ENCODE measurements around the gene TMEM8B.

The TMEM8B gene

DNA sequence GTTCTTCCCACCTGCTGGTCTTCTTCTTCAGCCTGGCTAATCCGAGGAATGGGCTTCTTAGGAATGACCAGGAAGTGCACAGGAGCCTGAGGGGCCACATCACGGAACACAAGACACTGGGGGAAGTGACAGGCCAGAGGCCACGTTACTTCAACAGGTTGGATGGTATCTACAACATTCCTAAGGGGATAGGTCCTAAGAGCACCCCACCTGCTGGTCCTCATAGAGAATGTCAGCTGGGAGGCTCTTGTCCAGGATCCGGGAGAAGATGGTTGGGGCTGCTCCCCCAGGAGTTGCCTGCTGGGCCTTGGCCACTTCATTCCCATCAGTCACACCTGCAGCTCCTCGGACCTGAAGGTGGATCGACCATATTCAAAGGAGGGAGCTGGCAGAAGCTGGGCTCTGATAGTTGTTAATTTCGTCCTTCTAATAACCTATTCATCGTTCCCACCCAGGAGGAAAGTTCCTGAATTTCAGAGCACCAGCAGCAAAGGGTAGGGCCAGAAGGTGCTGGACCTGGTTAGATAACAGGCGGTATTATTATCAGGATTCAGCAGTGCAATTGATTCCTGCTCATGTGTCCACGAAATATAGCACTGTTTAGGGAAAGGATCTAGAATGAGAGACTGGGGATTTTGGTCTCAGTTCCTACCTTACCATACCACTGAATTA is 15.5 kb upstream of the TMEM8B start:
- TF ChIP-seq, protein P1, sequence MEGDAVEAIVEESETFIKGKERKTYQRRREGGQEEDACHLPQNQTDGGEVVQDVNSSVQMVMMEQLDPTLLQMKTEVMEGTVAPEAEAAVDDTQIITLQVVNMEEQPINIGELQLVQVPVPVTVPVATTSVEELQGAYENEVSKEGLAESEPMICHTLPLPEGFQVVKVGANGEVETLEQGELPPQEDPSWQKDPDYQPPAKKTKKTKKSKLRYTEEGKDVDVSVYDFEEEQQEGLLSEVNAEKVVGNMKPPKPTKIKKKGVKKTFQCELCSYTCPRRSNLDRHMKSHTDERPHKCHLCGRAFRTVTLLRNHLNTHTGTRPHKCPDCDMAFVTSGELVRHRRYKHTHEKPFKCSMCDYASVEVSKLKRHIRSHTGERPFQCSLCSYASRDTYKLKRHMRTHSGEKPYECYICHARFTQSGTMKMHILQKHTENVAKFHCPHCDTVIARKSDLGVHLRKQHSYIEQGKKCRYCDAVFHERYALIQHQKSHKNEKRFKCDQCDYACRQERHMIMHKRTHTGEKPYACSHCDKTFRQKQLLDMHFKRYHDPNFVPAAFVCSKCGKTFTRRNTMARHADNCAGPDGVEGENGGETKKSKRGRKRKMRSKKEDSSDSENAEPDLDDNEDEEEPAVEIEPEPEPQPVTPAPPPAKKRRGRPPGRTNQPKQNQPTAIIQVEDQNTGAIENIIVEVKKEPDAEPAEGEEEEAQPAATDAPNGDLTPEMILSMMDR (IDR thresholded peaks at IDR 0.05; ENCODE audit: extremely low read depth, missing control alignments): no peak
- no peak for DNase-seq (ENCODE audit: low spot score)

- TF ChIP-seq, protein P1 (IDR thresholded peaks at IDR 0.05; ENCODE audit: extremely low read depth, missing control alignments): peak; percentile 11
- peak; percentile 53 for DNase-seq (ENCODE audit: low spot score)
Observed at GRCh38 chr9:35814106-35814840, 14.8 kb upstream of the TMEM8B start.

GRCh38 chr9:35814841-35815543 is 14.0 kb upstream of the TMEM8B start, which contains the start of gene HINT2:
Gene HINT2, minus strand, starts transcription at chr9:35815042. Its CDS starts 63 bp downstream, at chr9:35814979.
- peak; percentile 96 for DNase-seq (ENCODE audit: low spot score)
- TF ChIP-seq, protein P1 (IDR thresholded peaks at IDR 0.05; ENCODE audit: extremely low read depth, missing control alignments): no peak

DNA sequence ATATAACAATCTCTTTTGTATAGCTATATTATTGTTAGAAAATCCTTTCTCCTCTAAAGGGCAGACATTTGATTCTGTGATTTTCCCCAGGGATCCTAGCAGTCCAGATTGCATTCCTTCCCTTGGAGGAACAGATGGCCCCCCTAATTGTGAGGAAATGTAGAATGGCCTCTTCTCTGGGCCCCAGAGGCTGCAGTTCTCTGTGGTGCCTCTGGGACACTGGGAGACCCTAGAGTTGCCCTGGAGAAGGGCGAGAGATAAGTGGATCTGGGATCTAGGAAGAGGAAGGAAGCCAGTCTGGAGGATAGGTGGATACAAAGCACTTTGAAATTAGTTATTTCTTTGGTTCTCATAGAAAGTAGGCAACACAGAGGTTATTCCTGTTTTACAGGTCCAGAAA is 12.3 kb upstream of the TMEM8B start:
- TF ChIP-seq, protein P1 (IDR thresholded peaks at IDR 0.05; ENCODE audit: extremely low read depth, missing control alignments): no peak
- DNase-seq (ENCODE audit: low spot score): no peak

- no peak for DNase-seq (ENCODE audit: low spot score)
- TF ChIP-seq, protein P1 (IDR thresholded peaks at IDR 0.05; ENCODE audit: extremely low read depth, missing control alignments): no peak
Observed at GRCh38 chr9:35818341-35818740, 10.7 kb upstream of the TMEM8B start.

- TF ChIP-seq, protein P1 (IDR thresholded peaks at IDR 0.05; ENCODE audit: extremely low read depth, missing control alignments): no peak
- DNase-seq (ENCODE audit: low spot score): no peak
Observed at GRCh38 chr9:35820076-35820475, 9.0 kb upstream of the TMEM8B start.

GRCh38 chr9:35822926-35823325 is 6.1 kb upstream of the TMEM8B start:
- TF ChIP-seq, protein P1 (IDR thresholded peaks at IDR 0.05; ENCODE audit: extremely low read depth, missing control alignments): no peak
- no peak for DNase-seq (ENCODE audit: low spot score)

Data from GM20000 (cell line).